Neural cell (in vitro differentiated cells): Measurements from ENCODE around the gene TADA2B.

Source experiments
- CTCF ChIP-seq: fragments of 450-650 bp; IDR thresholded peaks from 2 replicates; pipeline ENCODE4 v1.5.1; 2014; ENCODE audit warnings: antibody characterized with exemption, mild to moderate bottlenecking, moderate library complexity; ENCODE audit not compliant: poor library complexity, severe bottlenecking
- EZH2 ChIP-seq: fragments of 200-600, 300-800 bp; shearing (Covaris generic), sonication (generic); IDR thresholded peaks from 2 replicates; pipeline ENCODE4 v1.6.1; 2014; ENCODE audit warnings: antibody characterized with exemption, low read length, borderline replicate concordance, mild to moderate bottlenecking; ENCODE audit not compliant: insufficient read depth, poor library complexity, severe bottlenecking
- MXI1 ChIP-seq: fragments of 450-650 bp; conservative IDR thresholded peaks from 2 replicates; pipeline ENCODE4 v1.6.1; 2014; ENCODE audit warnings: antibody characterized with exemption, mild to moderate bottlenecking; ENCODE audit not compliant: poor library complexity, severe bottlenecking

- TF ChIP-seq CTCF, result no peak
- no peak for TF ChIP-seq MXI1
- no peak for TF ChIP-seq EZH2
Observed at GRCh38 chr4:7051144-7051495, 7.9 kb downstream of the TADA2B start.
